ENCODE results near the gene PRRC2B. TPM values are rescaled to one million over a fixed set of nuclear protein-coding genes. Genes with fewer than 3 reads are reported as not detected.

Gene PRRC2B
- total RNA-seq, 1 experiment from 2014 or later = 219 TPM

DNA sequence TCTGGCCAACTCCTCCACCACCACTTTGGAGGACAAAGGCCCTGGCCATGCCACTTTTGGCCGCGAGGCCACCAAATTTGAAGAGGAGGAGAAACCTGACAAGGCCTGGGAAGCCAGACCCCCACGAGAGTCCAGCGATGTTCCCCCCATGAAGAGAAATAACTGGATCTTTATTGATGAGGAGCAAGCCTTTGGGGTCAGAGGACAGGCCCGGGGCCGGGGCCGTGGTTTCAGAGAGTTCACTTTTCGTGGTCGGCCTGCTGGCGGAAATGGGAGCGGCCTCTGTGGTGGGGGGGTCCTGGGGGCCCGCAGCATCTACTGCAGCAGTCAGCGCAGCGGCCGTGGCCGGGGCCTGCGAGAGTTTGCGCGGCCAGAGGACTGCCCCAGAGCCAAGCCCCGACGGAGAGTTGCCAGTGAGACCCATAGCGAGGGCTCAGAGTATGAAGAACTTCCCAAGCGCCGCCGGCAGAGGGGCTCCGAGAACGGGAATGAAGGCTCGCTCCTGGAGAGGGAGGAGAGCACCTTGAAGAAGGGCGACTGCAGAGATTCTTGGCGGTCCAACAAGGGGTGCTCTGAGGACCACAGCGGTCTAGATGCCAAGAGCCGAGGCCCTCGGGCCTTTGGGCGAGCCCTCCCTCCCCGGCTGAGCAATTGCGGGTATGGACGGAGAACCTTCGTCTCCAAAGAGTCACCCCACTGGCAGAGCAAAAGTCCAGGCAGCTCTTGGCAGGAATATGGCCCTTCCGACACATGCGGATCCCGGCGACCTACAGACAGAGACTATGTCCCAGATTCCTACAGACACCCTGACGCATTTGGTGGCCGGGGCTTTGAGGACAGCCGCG is 81.4 kb downstream of the PRRC2B start:
- H3K4me1 ChIP-seq = peaks cover 6% of the 10 kb centered on the region
- BruUV-seq (replicated peaks) = TSS peak; percentile 36
- H3K36me3 ChIP-seq (ENCODE audit: control insufficient read depth, insufficient read depth, low read length) = peaks cover 14% of the 10 kb centered on the region
- H3K27me3 Mint-ChIP-seq (ENCODE audit: insufficient read depth, unreplicated experiment) = no peaks in the 10 kb centered on the region
- H3K27me3 ChIP-seq (replicated peaks; ENCODE audit: control insufficient read depth, insufficient read depth, low read length) = no peaks in the 10 kb centered on the region
- no peak overlapping the region for H3K4me3 ChIP-seq (ENCODE audit: low read depth, low read length)
- TF ChIP-seq CTCF (IDR thresholded peaks at IDR 0.05; ENCODE audit: insufficient read depth in 1 of 2, low read depth in 1 of 2, low read length in 1 of 2, severe bottlenecking in 1 of 2, unreplicated experiment in 1 of 2) = no peak
- POLR2A ChIA-PET = no interaction called here
- H3K4me1 Mint-ChIP-seq (ENCODE audit: low read depth, unreplicated experiment) = no peaks in the 10 kb centered on the region
- peaks cover 97% of the 10 kb centered on the region for H3K36me3 Mint-ChIP-seq (ENCODE audit: insufficient read depth, unreplicated experiment)
- H3K9me3 ChIP-seq = no peaks in the 10 kb centered on the region
- H3K27ac Mint-ChIP-seq (ENCODE audit: unreplicated experiment) = peak overlapping the region; percentile 65
- CTCF ChIA-PET = no interaction called here
- H3K9me3 Mint-ChIP-seq (ENCODE audit: unreplicated experiment) = no peaks in the 10 kb centered on the region
- intact Hi-C loops (cut with micrococcal nuclease; ENCODE audit: unreplicated experiment) = loop anchor here (10.0 kb wide), 1 partner anchor 101 kb away; no protein-coding TSS in a partner anchor
- H3K4me3 Mint-ChIP-seq (ENCODE audit: unreplicated experiment) = peak overlapping the region; percentile 12
- DNase-seq = peak in 1 of 2 experiments; percentile 22

DNA sequence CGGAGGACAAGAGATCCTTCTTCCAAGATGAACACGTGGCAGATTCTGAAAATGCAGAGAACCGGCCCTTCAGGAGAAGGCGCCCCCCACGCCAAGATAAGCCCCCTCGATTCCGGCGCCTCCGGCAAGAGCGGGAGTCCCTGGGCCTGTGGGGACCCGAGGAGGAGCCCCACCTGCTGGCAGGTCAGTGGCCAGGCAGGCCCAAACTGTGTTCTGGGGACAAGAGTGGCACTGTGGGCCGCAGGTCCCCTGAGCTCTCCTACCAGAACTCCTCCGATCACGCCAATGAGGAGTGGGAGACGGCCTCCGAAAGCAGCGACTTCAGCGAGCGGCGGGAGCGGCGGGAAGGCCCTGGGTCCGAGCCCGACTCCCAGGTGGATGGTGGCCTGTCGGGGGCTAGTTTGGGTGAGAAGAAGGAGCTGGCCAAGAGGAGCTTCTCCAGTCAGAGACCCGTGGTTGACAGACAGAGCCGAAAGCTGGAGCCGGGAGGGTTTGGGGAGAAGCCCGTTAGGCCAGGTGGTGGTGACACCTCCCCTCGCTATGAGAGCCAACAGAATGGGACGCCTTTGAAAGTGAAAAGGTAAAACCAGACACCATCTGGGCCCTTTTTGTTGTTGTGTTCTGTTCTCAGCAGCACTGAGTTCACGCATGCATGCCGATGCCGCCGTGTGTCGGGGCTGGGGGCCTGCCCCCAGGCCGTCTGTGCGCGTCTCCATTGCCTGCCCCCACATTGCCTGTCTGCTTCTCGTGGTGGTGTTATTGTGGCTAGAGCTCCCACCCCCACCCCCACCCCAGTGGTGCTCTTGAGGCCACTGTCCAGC is 82.3 kb downstream of the PRRC2B start:
- no peaks in the 10 kb centered on the region for H3K9me3 ChIP-seq
- peaks cover 13% of the 10 kb centered on the region for H3K36me3 ChIP-seq (ENCODE audit: control insufficient read depth, insufficient read depth, low read length)
- BruUV-seq (replicated peaks) = no TSS peak
- H3K27me3 Mint-ChIP-seq (ENCODE audit: insufficient read depth, unreplicated experiment) = no peaks in the 10 kb centered on the region
- DNase-seq = peak in 1 of 2 experiments; percentile 38
- POLR2A ChIA-PET = no interaction called here
- no peaks in the 10 kb centered on the region for H3K9me3 Mint-ChIP-seq (ENCODE audit: unreplicated experiment)
- H3K4me1 ChIP-seq = peaks cover 6% of the 10 kb centered on the region
- H3K4me3 ChIP-seq (ENCODE audit: low read depth, low read length) = no peak overlapping the region
- no peaks in the 10 kb centered on the region for H3K27me3 ChIP-seq (replicated peaks; ENCODE audit: control insufficient read depth, insufficient read depth, low read length)
- peaks cover 97% of the 10 kb centered on the region for H3K36me3 Mint-ChIP-seq (ENCODE audit: insufficient read depth, unreplicated experiment)
- no peak overlapping the region for H3K4me3 Mint-ChIP-seq (ENCODE audit: unreplicated experiment)
- TF ChIP-seq CTCF (IDR thresholded peaks at IDR 0.05; ENCODE audit: insufficient read depth in 1 of 2, low read depth in 1 of 2, low read length in 1 of 2, severe bottlenecking in 1 of 2, unreplicated experiment in 1 of 2) = peak; percentile 48 to 55
- no peak overlapping the region for H3K27ac Mint-ChIP-seq (ENCODE audit: unreplicated experiment)
- no peaks in the 10 kb centered on the region for H3K4me1 Mint-ChIP-seq (ENCODE audit: low read depth, unreplicated experiment)
- CTCF ChIA-PET = interaction anchor here (0.6 to 0.7 kb wide), 2 partner anchors 49 to 126 kb away, joined by 3 to 4 read pairs; no protein-coding TSS in a partner anchor
- intact Hi-C loops (cut with micrococcal nuclease; ENCODE audit: unreplicated experiment) = loop anchor here (10.0 kb wide), 1 partner anchor 101 kb away; no protein-coding TSS in a partner anchor

DNA sequence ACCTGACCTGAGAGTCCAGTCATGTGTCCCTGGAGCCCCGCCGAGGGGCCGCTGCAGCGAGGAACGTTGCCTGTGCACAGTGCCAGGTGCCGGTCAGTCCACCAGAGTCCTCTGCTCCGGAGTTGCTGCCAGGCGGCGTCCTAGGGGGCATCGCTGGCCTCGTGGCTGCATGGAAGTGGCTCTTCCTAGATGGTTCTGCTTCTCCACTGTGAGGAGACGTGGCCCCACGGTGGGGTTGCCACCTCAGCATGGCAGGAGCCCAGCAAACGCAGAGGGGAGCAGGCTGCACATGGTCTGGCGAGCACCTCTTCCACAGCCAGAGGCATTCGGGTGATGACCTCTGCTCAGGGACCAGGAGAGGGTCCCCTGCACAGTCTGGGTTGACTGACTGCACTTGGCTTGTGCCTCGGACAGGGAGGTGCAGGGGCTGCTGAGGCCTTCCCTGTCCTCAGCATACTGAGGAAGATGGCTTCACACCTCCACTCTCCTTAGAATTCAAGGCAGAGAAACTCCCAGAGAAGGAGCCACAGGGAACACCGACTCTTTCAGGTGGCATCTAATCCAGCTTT is 83.0 kb downstream of the PRRC2B start:
- intact Hi-C loops (cut with micrococcal nuclease; ENCODE audit: unreplicated experiment) = loop anchor here (10.0 kb wide), 1 partner anchor 102 kb away; no protein-coding TSS in a partner anchor

More for the DNA sequence above, 83.0 kb downstream of the PRRC2B start:
- Histone ChIP-seq H3K9me3 (no peaks in the 10 kb centered on the region), H3K4me1 (peaks cover 6% of the 10 kb centered on the region), H3K27me3 (replicated peaks; ENCODE audit: control insufficient read depth, insufficient read depth, low read length) (no peaks in the 10 kb centered on the region), H3K4me3 (ENCODE audit: low read depth, low read length) (no peak overlapping the region), H3K36me3 (ENCODE audit: control insufficient read depth, insufficient read depth, low read length) (peaks cover 14% of the 10 kb centered on the region)
- no peak for TF ChIP-seq CTCF (IDR thresholded peaks at IDR 0.05; ENCODE audit: insufficient read depth in 1 of 2, low read depth in 1 of 2, low read length in 1 of 2, severe bottlenecking in 1 of 2, unreplicated experiment in 1 of 2)
- Mint-ChIP-seq H3K36me3 (ENCODE audit: insufficient read depth, unreplicated experiment) (peaks cover 97% of the 10 kb centered on the region), H3K27ac (ENCODE audit: unreplicated experiment) (peak overlapping the region; percentile 26), H3K4me1 (ENCODE audit: low read depth, unreplicated experiment) (no peaks in the 10 kb centered on the region), H3K27me3 (ENCODE audit: insufficient read depth, unreplicated experiment) (no peaks in the 10 kb centered on the region), H3K9me3 (ENCODE audit: unreplicated experiment) (no peaks in the 10 kb centered on the region), H3K4me3 (ENCODE audit: unreplicated experiment) (no peak overlapping the region)
- no peak for DNase-seq
- CTCF ChIA-PET = interaction anchor here (0.6 kb wide), 1 partner anchor 50 kb away, joined by 3 read pairs; no protein-coding TSS in a partner anchor
- POLR2A ChIA-PET = no interaction called here
- no TSS peak for BruUV-seq (replicated peaks)
